Panc1 (cell line): ENCODE results near the gene CLCNKA. TPM values are rescaled to one million over a fixed set of nuclear protein-coding genes. Genes with fewer than 3 reads are reported as not detected.
"Not testable (repeated sequence)": the region's sequence is repeated elsewhere in the genome, so short reads cannot be mapped to it uniquely, and the experiment has no call there.

Source experiments
- ATAC-seq: fragments of 200-7000 bp; cut with Tn5 transposase; 2 replicates; pipeline ENCODE4 v1.9.1; 2020; ENCODE audit warnings: mild to moderate bottlenecking, moderate library complexity
- BruUV-seq: library from RNA; stranded (reverse); fragments of 400-500 nt; replicated peaks from 2 replicates; lab custom pipeline; 2021; lab: Mats Ljungman, UMichigan
- CTCF ChIA-PET: fragments of 300-600 bp; sonication (Branson Sonifier 250); formaldehyde crosslinking; loops from one replicate; lab custom pipeline; 2022; ENCODE audit warnings: antibody characterized with exemption; lab: Charles Lee
- POLR2A ChIA-PET: fragments of 300-600 bp; sonication (Branson Sonifier 250); formaldehyde crosslinking; loops from one replicate; lab custom pipeline; 2022; ENCODE audit warnings: antibody characterized with exemption; lab: Charles Lee
- DNase-seq: peaks from one replicate; pipeline ENCODE4 v3.0.0-alpha.2; 2010; ENCODE audit warnings: low read depth, low spot score
- H3K27ac ChIP-seq: 2 replicates; pipeline ENCODE4 v1.5.1; 2011; ENCODE audit warnings: mild to moderate bottlenecking, low read length, inconsistent platforms
- H3K27me3 ChIP-seq: fragments of 200-500 bp; sonication (Bioruptor generic); 2 replicates; pipeline ENCODE4 v1.6.0; 2014; ENCODE audit warnings: low read length, inconsistent platforms; ENCODE audit not compliant: control insufficient read depth, insufficient read depth
- H3K36me3 ChIP-seq: fragments of 200-500 bp; sonication (Bioruptor generic); 2 replicates; pipeline ENCODE4 v1.5.1; 2014; ENCODE audit warnings: inconsistent platforms, mild to moderate bottlenecking, low read length, moderate library complexity; ENCODE audit not compliant: control insufficient read depth, insufficient read depth
- H3K4me1 ChIP-seq: 2 replicates; pipeline ENCODE4 v1.5.1; 2011; ENCODE audit warnings: inconsistent platforms, mild to moderate bottlenecking, low read length, moderate library complexity; ENCODE audit not compliant: control insufficient read depth, insufficient read depth
- H3K4me3 ChIP-seq, 2 experiments: 2 replicates each; pipeline ENCODE4 v1.5.1; 2011 to 2012; ENCODE audit warnings: low read depth in 2 of 2, low read length in 2 of 2, mild to moderate bottlenecking in 2 of 2, inconsistent platforms in 1 of 2, moderate library complexity in 1 of 2
- H3K9me3 ChIP-seq: fragments of 200-500 bp; sonication (Bioruptor generic); 2 replicates; pipeline ENCODE4 v1.5.1; 2014; ENCODE audit warnings: low read depth, mild to moderate bottlenecking, inconsistent platforms, low read length, moderate library complexity; ENCODE audit not compliant: control insufficient read depth, insufficient read depth
- CTCF ChIP-seq: fragments of 450-650 bp; IDR thresholded peaks from 2 replicates; pipeline ENCODE4 v1.5.1; 2017; ENCODE audit warnings: mild to moderate bottlenecking
- POLR2AphosphoS5 ChIP-seq: IDR thresholded peaks from 2 replicates; pipeline ENCODE4 v1.6.1; 2012; ENCODE audit warnings: mild to moderate bottlenecking, low read depth, low read length, moderate library complexity
- REST ChIP-seq, 2 experiments: IDR thresholded peaks; 2 replicates each; pipeline ENCODE4 v1.6.1; 2011 to 2012; ENCODE audit warnings: low read depth in 2 of 2, control low read depth in 1 of 2, low read length in 1 of 2, mild to moderate bottlenecking in 1 of 2, moderate library complexity in 1 of 2; ENCODE audit not compliant: insufficient read depth in 1 of 2
- SIN3A ChIP-seq: IDR thresholded peaks from 2 replicates; pipeline ENCODE4 v1.6.1; 2012; ENCODE audit warnings: low read depth, mild to moderate bottlenecking, low read length, moderate library complexity, borderline replicate concordance; ENCODE audit not compliant: insufficient read depth
- TCF7L2 ChIP-seq: IDR thresholded peaks from 2 replicates; pipeline ENCODE4 v1.6.1; 2011; ENCODE audit warnings: mild to moderate bottlenecking, low read depth, low read length, inconsistent platforms
- in situ Hi-C: cut with HindIII; loops from 2 replicates; pipeline ENCODE4 v1.10.0; 2016; ENCODE audit warnings: low sequenced_read_pairs, low pct_unique_long_range_greater_than_20kb
- intact Hi-C: fragments of 100-400 bp; cut with micrococcal nuclease; formaldehyde crosslinking; loops from one replicate; pipeline ENCODE4 v1.10.0; 2022; ENCODE audit not compliant: unreplicated experiment
- total RNA-seq: library from RNA; stranded (reverse); gene quantifications from one replicate; pipeline ENCODE4 v1.2.1, GENCODE V29; 2021; ENCODE audit not compliant: unreplicated experiment

Gene CLCNKA
- total RNA-seq, 1 experiment from 2014 or later = 0.57 TPM

- H3K36me3 ChIP-seq = no peaks in the 10 kb centered on the region
- H3K4me3 ChIP-seq = no peak overlapping the region
- no TSS peak for BruUV-seq
- no peaks in the 10 kb centered on the region for H3K27me3 ChIP-seq
- TF ChIP-seq SIN3A (no peak), CTCF (no peak), TCF7L2 (no peak), POLR2AphosphoS5 (no peak), REST (IDR thresholded peaks at IDR 0.05; ENCODE audit: insufficient read depth in 1 of 2, low read depth in 2 of 2, low read length in 1 of 2) (no peak)
- CTCF ChIA-PET = interaction anchor here (0.8 kb wide), 1 partner anchor 10 kb away, joined by 4 read pairs; no protein-coding TSS in a partner anchor
- H3K9me3 ChIP-seq = no peaks in the 10 kb centered on the region
- in situ Hi-C loops (no loop called here), intact Hi-C loops (no loop called here)
- ATAC-seq (no peak), DNase-seq (no peak)
- H3K4me1 ChIP-seq = no peaks in the 10 kb centered on the region
- no peak overlapping the region for H3K27ac ChIP-seq
- POLR2A ChIA-PET = no interaction called here
Observed at GRCh38 chr1:16050328-16050727, 28.5 kb downstream of the CLCNKA start.

GRCh38 chr1:16051039-16051438 lies 29.2 kb downstream of the CLCNKA start:
- H3K27me3 ChIP-seq = no peaks in the 10 kb centered on the region
- ChIA-PET CTCF (no interaction called here), POLR2A (no interaction called here)
- H3K4me3 ChIP-seq = no peak overlapping the region
- H3K4me1 ChIP-seq = no peaks in the 10 kb centered on the region
- no peak for TF ChIP-seq REST (IDR thresholded peaks at IDR 0.05; ENCODE audit: insufficient read depth in 1 of 2, low read depth in 2 of 2, low read length in 1 of 2)
- no peak for TF ChIP-seq CTCF
- TF ChIP-seq TCF7L2 = no peak
- TF ChIP-seq SIN3A = no peak
- TF ChIP-seq POLR2AphosphoS5 = no peak
- no peaks in the 10 kb centered on the region for H3K9me3 ChIP-seq
- in situ Hi-C loops = no loop called here
- intact Hi-C loops = no loop called here
- DNase-seq (no peak), ATAC-seq (no peak)
- H3K36me3 ChIP-seq = no peaks in the 10 kb centered on the region
- no peak overlapping the region for H3K27ac ChIP-seq
- no TSS peak for BruUV-seq

- H3K27me3 ChIP-seq, BruUV-seq, ATAC-seq, H3K4me3 ChIP-seq, H3K4me1 ChIP-seq, H3K27ac ChIP-seq, CTCF ChIA-PET, in situ Hi-C loops, POLR2A ChIA-PET, DNase-seq, intact Hi-C loops, H3K9me3 ChIP-seq, H3K36me3 ChIP-seq: not testable (repeated sequence)
Observed at GRCh38 chr1:16051949-16052348, 30.1 kb downstream of the CLCNKA start.
